ENCODE measurements around the gene KIAA1958. TPM values are rescaled to one million over a fixed set of nuclear protein-coding genes. Genes with fewer than 3 reads are reported as not detected.

Gene KIAA1958
- polyA plus RNA-seq, 3 donors from 2014 or later: 0.57 to 2.7 (median 1.2) TPM

- Mint-ChIP-seq H3K4me3 (no peak overlapping the region), H3K27ac (no peak overlapping the region), H3K9me3 (no peaks in the 10 kb centered on the region), H3K4me1 (no peaks in the 10 kb centered on the region), H3K36me3 (peaks cover 4 to 18% (median 11%) of the 10 kb centered on the region in 3 donors), H3K27me3 (ENCODE audit: low read depth in 3 of 3) (peaks cover 0 to 3% (median 0%) of the 10 kb centered on the region in 3 donors)
- DNase-seq: no peak
Measured at GRCh38 chr9:112473986-112474385, 12.6 kb upstream of the KIAA1958 start.

DNA sequence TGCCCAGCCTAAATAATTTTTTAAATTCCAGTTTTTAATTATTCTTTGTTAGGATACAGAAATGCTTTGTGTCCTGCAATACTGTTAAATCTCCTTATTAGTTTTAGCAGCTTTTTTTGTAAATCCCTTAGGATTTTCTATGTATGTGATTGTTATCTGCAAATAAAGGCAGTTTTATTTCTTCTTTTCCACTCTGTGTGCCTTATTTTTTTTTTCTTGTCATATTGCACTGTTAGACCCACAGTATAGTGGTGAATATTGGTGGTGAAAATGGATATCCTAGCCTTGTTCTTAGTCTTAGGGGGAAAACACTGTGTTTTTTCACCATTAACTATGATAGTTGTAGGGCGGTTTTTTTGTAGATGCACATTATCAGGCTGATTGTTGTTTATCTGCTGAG lies 11.3 kb upstream of the KIAA1958 start:
- H3K27me3 Mint-ChIP-seq (ENCODE audit: low read depth in 3 of 3): peaks cover 0 to 3% (median 0%) of the 10 kb centered on the region in 3 donors
- no peaks in the 10 kb centered on the region for H3K9me3 Mint-ChIP-seq
- H3K36me3 Mint-ChIP-seq: peaks cover 4 to 22% (median 14%) of the 10 kb centered on the region in 3 donors
- DNase-seq: no peak
- H3K4me1 Mint-ChIP-seq: no peaks in the 10 kb centered on the region
- H3K27ac Mint-ChIP-seq: no peak overlapping the region
- no peak overlapping the region for H3K4me3 Mint-ChIP-seq

DNA sequence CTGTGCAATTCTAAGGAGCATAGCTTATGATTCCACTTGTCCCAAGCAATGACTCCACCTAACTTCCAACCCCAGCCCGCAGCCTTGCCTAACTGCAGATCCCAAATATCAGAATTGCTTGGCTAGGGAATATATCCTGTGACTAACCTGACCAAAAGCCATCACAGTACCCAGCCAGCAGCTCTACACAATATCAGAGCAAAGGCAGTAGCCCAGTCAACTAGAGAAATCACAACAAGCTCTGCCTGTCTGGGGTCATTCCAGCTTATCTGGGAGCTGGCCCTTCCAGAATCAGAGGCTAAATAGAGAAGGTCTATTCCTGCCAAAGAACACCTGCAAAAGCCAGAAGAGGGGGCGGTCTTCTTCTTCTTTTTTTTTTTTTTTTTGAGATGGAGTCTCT lies 9.3 kb upstream of the KIAA1958 start:
- H3K4me1 Mint-ChIP-seq: no peaks in the 10 kb centered on the region
- DNase-seq: no peak
- H3K4me3 Mint-ChIP-seq: no peak overlapping the region
- no peaks in the 10 kb centered on the region for H3K9me3 Mint-ChIP-seq
- H3K27me3 Mint-ChIP-seq (ENCODE audit: low read depth in 3 of 3): peaks cover 0 to 3% (median 0%) of the 10 kb centered on the region in 3 donors
- peaks cover 4 to 22% (median 14%) of the 10 kb centered on the region in 3 donors for H3K36me3 Mint-ChIP-seq
- peak overlapping the region in 1 of 6 donors; percentile 56 for H3K27ac Mint-ChIP-seq

DNA sequence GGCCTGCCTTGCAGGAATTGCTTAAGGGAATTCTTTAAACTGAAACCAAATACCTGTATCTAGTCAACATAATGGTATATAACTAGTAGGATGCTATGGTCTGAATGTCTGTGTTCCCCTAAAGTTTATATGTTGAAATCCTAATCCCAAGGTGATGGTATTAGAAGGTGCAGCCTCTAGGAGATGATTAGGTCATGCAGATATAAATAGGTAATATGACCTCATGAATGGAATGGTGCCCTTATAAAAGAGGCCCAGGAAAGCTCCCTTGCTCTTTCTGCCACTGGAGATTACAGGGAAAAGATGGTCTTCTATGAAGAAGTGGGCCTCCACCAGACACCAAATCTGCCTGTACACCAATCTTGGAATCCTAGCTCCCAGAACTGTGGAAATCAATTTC lies 7.4 kb upstream of the KIAA1958 start:
- H3K27ac Mint-ChIP-seq: peak overlapping the region in 1 of 6 donors; percentile 45
- H3K36me3 Mint-ChIP-seq: peaks cover 4 to 17% (median 14%) of the 10 kb centered on the region in 3 donors
- no peak for DNase-seq
- H3K9me3 Mint-ChIP-seq: no peaks in the 10 kb centered on the region
- no peaks in the 10 kb centered on the region for H3K4me1 Mint-ChIP-seq
- H3K27me3 Mint-ChIP-seq (ENCODE audit: low read depth in 3 of 3): peaks cover 0 to 3% (median 0%) of the 10 kb centered on the region in 3 donors
- H3K4me3 Mint-ChIP-seq: no peak overlapping the region

GRCh38 chr9:112484607-112485006 lies 2.0 kb upstream of the KIAA1958 start:
- DNase-seq: no peak
- H3K4me3 Mint-ChIP-seq: no peak overlapping the region

DNA sequence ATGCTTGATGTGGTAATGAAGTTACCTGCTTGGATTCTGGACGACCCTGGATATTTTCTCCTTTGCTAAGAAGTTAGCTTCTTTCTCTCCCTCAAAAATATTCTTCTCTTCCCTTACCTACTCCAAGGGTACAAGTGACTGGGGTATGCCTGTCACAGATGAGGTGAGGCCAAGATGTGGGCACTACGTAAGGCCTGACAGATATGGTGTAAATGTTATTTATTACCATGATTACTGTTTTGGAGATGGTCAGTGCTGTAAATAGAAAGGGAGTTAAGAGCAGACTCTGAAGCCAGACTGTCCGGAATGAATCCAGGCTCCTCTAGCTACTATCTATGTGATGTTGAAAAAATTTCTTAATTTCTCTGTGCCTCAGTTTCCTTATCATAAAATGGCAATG lies 1.1 kb upstream of the KIAA1958 start:
- H3K36me3 Mint-ChIP-seq: no peaks in the 10 kb centered on the region
- peak overlapping the region in 5 of 6 donors; percentile 88 to 94 (median 93) for H3K27ac Mint-ChIP-seq
- H3K4me1 Mint-ChIP-seq: peaks cover 18 to 28% of the 10 kb centered on the region in 2 donors
- peaks cover 3 to 20% (median 5%) of the 10 kb centered on the region in 3 donors for H3K27me3 Mint-ChIP-seq (ENCODE audit: low read depth in 3 of 3)
- no peaks in the 10 kb centered on the region for H3K9me3 Mint-ChIP-seq
- no peak for DNase-seq
- H3K4me3 Mint-ChIP-seq: peak overlapping the region; percentile 93 to 99 (median 95)

More at GRCh38 chr9:112484607-112485006, 2.0 kb upstream of the KIAA1958 start:
- Mint-ChIP-seq H3K9me3 (no peaks in the 10 kb centered on the region), H3K27me3 (ENCODE audit: low read depth in 3 of 3) (peaks cover 3 to 19% (median 5%) of the 10 kb centered on the region in 3 donors), H3K27ac (peak overlapping the region in 3 of 6 donors; percentile 8 to 93 (median 26)), H3K4me1 (peaks cover 18 to 28% of the 10 kb centered on the region in 2 donors), H3K36me3 (no peaks in the 10 kb centered on the region)

GRCh38 chr9:112487008-112487798 lies 576 bp downstream of the KIAA1958 start:
- Mint-ChIP-seq H3K9me3 (no peaks in the 10 kb centered on the region), H3K4me1 (peaks cover 18 to 28% of the 10 kb centered on the region in 2 donors), H3K27ac (peak overlapping the region; percentile 57 to 93 (median 88)), H3K27me3 (ENCODE audit: low read depth in 3 of 3) (peaks cover 3 to 20% (median 5%) of the 10 kb centered on the region in 3 donors), H3K4me3 (peak overlapping the region; percentile 91 to 95 (median 92)), H3K36me3 (no peaks in the 10 kb centered on the region)
- peak; percentile 56 to 65 (median 62) for DNase-seq

DNA sequence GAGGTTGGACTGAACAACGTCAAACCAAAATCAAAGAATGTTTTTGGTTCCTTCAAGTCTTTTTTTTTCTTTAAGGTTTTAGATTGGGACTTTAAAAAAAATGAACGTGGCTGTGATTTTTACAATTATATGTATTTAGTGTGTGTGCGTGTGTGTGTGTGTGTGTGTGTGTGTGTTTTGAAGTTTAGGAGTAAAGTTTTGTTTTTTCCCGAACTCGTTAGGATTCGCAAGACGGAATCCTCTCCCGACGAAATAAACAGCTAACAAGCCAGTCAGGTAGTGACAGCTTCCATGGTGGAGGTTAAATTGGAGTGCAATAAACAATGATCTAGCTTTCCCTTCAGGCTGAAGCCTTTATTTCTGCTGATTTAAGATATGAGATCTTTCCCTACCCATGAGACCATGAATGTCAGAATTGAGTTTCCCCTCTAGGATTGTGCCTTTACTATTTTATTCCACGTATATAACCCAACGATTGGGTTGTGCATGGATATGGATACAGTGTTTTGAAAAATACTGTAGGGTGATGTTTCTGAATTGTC lies 1.2 kb downstream of the KIAA1958 start:
- peaks cover 18 to 28% of the 10 kb centered on the region in 2 donors for H3K4me1 Mint-ChIP-seq

GRCh38 chr9:112489039-112489546 lies 2.5 kb downstream of the KIAA1958 start:
- peak overlapping the region in 2 of 5 donors; percentile 8 to 40 for H3K4me3 Mint-ChIP-seq
- H3K27ac Mint-ChIP-seq: no peak overlapping the region

More for the DNA sequence above, 1.2 kb downstream of the KIAA1958 start:
- no peaks in the 10 kb centered on the region for H3K9me3 Mint-ChIP-seq
- H3K27ac Mint-ChIP-seq: peak overlapping the region; percentile 57 to 93 (median 88)
- H3K4me3 Mint-ChIP-seq: peak overlapping the region; percentile 91 to 95 (median 92)
- H3K27me3 Mint-ChIP-seq (ENCODE audit: low read depth in 3 of 3): peaks cover 3 to 20% (median 5%) of the 10 kb centered on the region in 3 donors
- no peaks in the 10 kb centered on the region for H3K36me3 Mint-ChIP-seq
- no peak for DNase-seq

DNA sequence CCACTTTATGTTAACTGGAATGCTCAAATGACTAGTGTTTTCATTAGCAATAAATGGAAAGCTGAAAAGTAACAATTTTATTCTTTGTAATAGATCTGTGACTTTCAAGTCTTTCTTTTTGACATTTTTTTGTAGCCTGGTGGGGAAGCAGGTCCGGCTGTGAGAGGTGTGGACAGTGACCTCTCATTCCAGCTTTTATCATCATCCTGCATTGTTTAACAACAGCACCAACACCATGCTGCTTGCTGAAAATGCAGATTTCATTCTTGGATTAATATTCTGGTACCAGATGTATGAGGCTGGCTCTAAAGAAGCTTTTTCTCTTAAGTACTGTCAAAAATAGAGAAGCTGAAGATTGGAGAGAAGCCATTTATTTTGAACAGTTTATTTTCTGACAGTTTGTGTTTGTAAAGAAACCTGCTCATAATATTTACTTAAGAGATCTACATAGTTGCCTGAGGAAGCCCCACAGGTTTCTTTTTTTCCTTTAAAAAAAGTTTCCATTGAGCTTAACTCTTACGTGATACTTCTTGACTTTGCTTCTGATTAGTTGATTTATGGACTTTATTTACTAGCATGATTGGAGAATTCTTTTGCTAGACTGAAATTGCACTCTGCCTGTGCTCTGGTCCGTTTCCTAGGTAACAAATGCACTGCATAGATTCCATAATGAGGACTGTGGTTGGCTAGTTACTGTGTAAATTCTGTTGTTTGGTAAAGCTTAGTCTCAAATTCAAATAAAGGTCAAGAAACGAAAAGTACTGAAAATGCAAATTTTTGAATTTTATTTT lies 3.4 kb downstream of the KIAA1958 start:
- Mint-ChIP-seq H3K36me3 (peaks cover 11 to 17% (median 13%) of the 10 kb centered on the region in 3 donors), H3K4me3 (no peak overlapping the region), H3K27me3 (ENCODE audit: low read depth in 3 of 3) (peaks cover 5 to 22% (median 7%) of the 10 kb centered on the region in 3 donors), H3K9me3 (peaks cover 7 to 18% (median 9%) of the 10 kb centered on the region in 6 donors), H3K27ac (no peak overlapping the region), H3K4me1 (peaks cover 18 to 26% of the 10 kb centered on the region in 2 donors)
- no peak for DNase-seq

More at GRCh38 chr9:112489039-112489546, 2.5 kb downstream of the KIAA1958 start:
- Mint-ChIP-seq H3K4me1 (peaks cover 18 to 28% of the 10 kb centered on the region in 2 donors), H3K27me3 (ENCODE audit: low read depth in 3 of 3) (peaks cover 4 to 20% (median 5%) of the 10 kb centered on the region in 3 donors), H3K36me3 (peaks cover 5 to 7% (median 7%) of the 10 kb centered on the region in 3 donors), H3K9me3 (peaks cover under 1 to 8% (median 1%) of the 10 kb centered on the region in 6 donors)
- no peak for DNase-seq

DNA sequence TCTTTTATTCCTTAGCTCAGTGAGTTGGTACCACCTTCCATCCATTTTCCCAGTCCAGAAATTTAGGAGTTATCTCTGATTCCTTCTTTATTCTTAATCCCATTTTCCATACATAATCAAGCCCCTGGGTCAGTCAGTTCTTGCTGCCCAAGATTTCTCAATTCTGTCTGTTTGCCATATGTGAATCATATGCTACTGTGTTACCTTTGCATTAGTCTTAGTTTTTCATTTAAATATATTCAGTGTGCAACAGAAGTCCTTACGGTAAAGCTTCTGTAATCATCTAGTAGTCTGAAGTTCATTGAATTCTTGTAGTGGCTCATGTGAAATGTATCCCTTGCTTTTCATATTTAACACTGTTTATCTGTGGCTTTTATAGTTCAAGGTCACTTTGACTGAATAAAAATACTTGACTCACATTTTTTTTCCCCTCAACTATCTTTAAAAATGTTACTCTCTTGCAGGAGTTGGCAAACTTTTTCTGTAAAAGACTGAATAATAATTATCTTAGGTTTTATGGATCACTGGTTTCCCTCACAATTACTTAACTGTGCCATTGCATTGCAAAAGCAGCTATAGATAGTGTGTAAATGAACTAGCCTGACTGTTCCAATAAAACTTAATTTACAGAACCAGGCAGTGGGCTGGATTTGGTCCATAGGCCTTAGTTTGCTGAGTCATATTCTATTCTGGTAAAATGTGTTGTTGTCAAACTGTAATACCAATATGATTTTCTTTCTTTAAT lies 6.9 kb downstream of the KIAA1958 start:
- H3K27ac Mint-ChIP-seq: no peak overlapping the region

GRCh38 chr9:112494153-112494552 lies 7.5 kb downstream of the KIAA1958 start:
- H3K36me3 Mint-ChIP-seq: peaks cover 16 to 24% (median 18%) of the 10 kb centered on the region in 3 donors
- H3K27me3 Mint-ChIP-seq (ENCODE audit: low read depth in 3 of 3): peaks cover 0 to 5% (median 4%) of the 10 kb centered on the region in 3 donors
- H3K27ac Mint-ChIP-seq: no peak overlapping the region
- H3K9me3 Mint-ChIP-seq: peaks cover 9 to 21% (median 12%) of the 10 kb centered on the region in 6 donors
- no peak for DNase-seq
- H3K4me3 Mint-ChIP-seq: no peak overlapping the region
- H3K4me1 Mint-ChIP-seq: no peaks in the 10 kb centered on the region

More for the DNA sequence above, 6.9 kb downstream of the KIAA1958 start:
- H3K36me3 Mint-ChIP-seq: peaks cover 16 to 24% (median 18%) of the 10 kb centered on the region in 3 donors
- H3K27me3 Mint-ChIP-seq (ENCODE audit: low read depth in 3 of 3): peaks cover 0 to 5% (median 4%) of the 10 kb centered on the region in 3 donors
- H3K9me3 Mint-ChIP-seq: peaks cover 9 to 21% (median 12%) of the 10 kb centered on the region in 6 donors
- no peak for DNase-seq
- H3K4me1 Mint-ChIP-seq: no peaks in the 10 kb centered on the region
- H3K4me3 Mint-ChIP-seq: no peak overlapping the region

All from immature natural killer cell (primary cell).